Measurements from ENCODE around the gene KMT5B.

DNA sequence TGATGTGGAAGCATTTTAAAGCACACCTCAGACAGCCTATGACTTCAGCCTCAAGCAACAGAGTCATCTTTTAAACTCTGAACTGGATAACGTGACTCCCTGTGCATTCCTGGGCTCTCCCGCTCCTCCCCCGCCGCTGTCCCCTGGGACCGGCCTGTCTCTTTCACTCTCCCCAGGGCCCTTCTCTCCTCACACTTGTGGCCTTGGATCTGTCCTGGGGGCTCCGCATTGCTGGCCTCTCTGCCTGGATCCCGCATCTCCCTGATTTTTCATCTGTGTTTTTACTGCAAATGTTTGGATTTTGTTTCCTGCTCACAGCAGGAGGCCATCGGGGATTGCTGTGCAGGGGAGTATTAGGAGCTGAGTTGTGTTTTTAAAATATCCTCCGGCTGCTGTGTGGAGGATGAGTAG lies 43.2 kb upstream of the KMT5B start:
- TF ChIP-seq, protein P1, sequence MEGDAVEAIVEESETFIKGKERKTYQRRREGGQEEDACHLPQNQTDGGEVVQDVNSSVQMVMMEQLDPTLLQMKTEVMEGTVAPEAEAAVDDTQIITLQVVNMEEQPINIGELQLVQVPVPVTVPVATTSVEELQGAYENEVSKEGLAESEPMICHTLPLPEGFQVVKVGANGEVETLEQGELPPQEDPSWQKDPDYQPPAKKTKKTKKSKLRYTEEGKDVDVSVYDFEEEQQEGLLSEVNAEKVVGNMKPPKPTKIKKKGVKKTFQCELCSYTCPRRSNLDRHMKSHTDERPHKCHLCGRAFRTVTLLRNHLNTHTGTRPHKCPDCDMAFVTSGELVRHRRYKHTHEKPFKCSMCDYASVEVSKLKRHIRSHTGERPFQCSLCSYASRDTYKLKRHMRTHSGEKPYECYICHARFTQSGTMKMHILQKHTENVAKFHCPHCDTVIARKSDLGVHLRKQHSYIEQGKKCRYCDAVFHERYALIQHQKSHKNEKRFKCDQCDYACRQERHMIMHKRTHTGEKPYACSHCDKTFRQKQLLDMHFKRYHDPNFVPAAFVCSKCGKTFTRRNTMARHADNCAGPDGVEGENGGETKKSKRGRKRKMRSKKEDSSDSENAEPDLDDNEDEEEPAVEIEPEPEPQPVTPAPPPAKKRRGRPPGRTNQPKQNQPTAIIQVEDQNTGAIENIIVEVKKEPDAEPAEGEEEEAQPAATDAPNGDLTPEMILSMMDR (IDR thresholded peaks at IDR 0.05): no peak
- no peak for TF ChIP-seq POLR2A (IDR thresholded peaks at IDR 0.05)

Measured in thyroid gland (tissue), 4 donors.